Endothelial cell (in vitro differentiated cells): ENCODE results near the gene RAB15. TPM values are rescaled to one million over a fixed set of nuclear protein-coding genes. Genes with fewer than 3 reads are reported as not detected.

Experiments
- DNase-seq: peaks from one replicate; pipeline ENCODE4 v3.0.0; 2021; ENCODE audit warnings: low spot score
- H3K27ac Mint-ChIP-seq: one replicate; pipeline ENCODE4 v1.8.0; 2021; ENCODE audit warnings: mixed read lengths, inconsistent platforms; ENCODE audit not compliant: unreplicated experiment
- H3K27me3 Mint-ChIP-seq: one replicate; pipeline ENCODE4 v1.8.0; 2021; ENCODE audit warnings: mild to moderate bottlenecking, moderate library complexity, mixed read lengths, inconsistent platforms; ENCODE audit not compliant: unreplicated experiment
- H3K36me3 Mint-ChIP-seq: one replicate; pipeline ENCODE4 v1.8.0; 2021; ENCODE audit warnings: mild to moderate bottlenecking, low read depth, mixed read lengths, inconsistent platforms; ENCODE audit not compliant: unreplicated experiment
- H3K4me1 Mint-ChIP-seq: one replicate; pipeline ENCODE4 v1.8.0; 2021; ENCODE audit warnings: mild to moderate bottlenecking, mixed read lengths, inconsistent platforms; ENCODE audit not compliant: unreplicated experiment
- H3K4me3 Mint-ChIP-seq: one replicate; pipeline ENCODE4 v1.8.0; 2021; ENCODE audit warnings: mild to moderate bottlenecking, mixed read lengths, inconsistent platforms; ENCODE audit not compliant: unreplicated experiment
- H3K9me3 Mint-ChIP-seq: one replicate; pipeline ENCODE4 v1.8.0; 2021; ENCODE audit warnings: mixed read lengths, inconsistent platforms; ENCODE audit not compliant: unreplicated experiment
- CTCF ChIP-seq: fragments of 200-600 bp; sonication (generic); IDR thresholded peaks from one replicate; pipeline ENCODE4 v1.5.0; 2021; ENCODE audit warnings: antibody characterized with exemption; ENCODE audit not compliant: unreplicated experiment
- total RNA-seq: library from RNA; stranded (reverse); fragmentation: NEBNext Ultra II Directional; extraction: Animal tissue kit (Norgen Biotek cat#: 25700); gene quantifications from one replicate; pipeline ENCODE4 v1.2.1, GENCODE V29; 2021; ENCODE audit not compliant: unreplicated experiment

Gene RAB15
- total RNA-seq, 1 donor from 2014 or later: 20.9 TPM

DNA sequence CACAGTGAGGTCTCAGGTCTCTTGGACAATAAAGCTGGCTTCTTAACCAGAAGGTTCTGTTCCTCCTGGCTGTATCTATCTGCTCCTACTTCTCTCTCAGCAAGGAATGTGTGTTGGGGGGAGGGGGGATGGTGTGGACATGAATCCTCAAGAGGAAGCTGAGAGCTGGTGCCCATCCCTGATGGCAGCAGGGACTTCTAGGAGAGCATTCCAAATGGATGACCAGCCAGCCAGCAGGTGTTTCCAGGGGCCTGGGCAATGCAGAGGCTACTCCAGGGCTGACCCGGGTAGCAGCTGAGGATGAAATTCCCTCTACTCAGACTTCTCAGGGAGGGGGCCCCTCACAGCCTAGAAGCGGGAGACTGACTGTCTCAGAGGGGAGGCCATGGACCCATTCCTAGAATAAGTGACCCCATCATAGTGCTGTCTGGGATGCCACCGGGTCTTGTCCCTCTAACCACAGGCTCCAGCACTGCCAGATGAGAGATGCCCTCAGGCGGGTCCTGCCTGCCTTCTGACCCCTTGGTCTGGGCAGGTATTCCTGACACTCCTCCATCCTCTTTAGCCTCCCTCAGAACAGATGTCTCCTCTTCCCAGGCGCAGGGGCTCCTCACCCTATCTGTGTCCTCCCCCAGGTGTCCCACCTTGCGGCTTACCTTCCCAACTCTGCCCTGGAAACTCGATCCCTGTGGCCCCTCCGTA, 1.2 kb downstream of the RAB15 start:
- Mint-ChIP-seq H3K4me1 (peaks cover 16% of the 10 kb centered on the region), H3K4me3 (peak overlapping the region; percentile 88), H3K27me3 (peaks cover 14% of the 10 kb centered on the region), H3K36me3 (no peaks in the 10 kb centered on the region), H3K9me3 (no peaks in the 10 kb centered on the region), H3K27ac (no peak overlapping the region)
- DNase-seq: no peak
- TF ChIP-seq CTCF: no peak

DNA sequence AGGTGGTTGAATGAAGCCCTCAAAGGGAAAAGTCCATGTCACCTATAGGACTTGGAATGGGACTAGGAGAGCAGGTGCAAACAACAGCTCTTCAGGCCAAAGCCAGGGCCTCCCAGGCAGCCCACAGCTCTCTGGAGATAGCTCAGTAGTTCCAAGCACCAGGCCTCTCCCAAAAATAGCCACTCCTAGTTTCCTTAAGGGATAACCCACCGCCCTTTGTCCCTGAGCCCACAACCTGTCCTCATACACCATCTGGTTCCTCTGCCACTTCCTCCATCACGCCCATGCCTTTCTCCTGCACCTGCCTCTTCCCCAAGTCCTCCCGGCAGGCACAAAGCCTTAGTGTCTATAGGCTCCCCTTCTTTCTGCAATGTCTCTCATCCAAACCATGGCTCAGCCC, 2.1 kb downstream of the RAB15 start:
- Mint-ChIP-seq H3K27ac (no peak overlapping the region), H3K9me3 (no peaks in the 10 kb centered on the region), H3K4me3 (peak overlapping the region; percentile 65), H3K36me3 (no peaks in the 10 kb centered on the region), H3K27me3 (peaks cover 14% of the 10 kb centered on the region), H3K4me1 (peaks cover 16% of the 10 kb centered on the region)
- no peak for DNase-seq
- no peak for TF ChIP-seq CTCF

DNA sequence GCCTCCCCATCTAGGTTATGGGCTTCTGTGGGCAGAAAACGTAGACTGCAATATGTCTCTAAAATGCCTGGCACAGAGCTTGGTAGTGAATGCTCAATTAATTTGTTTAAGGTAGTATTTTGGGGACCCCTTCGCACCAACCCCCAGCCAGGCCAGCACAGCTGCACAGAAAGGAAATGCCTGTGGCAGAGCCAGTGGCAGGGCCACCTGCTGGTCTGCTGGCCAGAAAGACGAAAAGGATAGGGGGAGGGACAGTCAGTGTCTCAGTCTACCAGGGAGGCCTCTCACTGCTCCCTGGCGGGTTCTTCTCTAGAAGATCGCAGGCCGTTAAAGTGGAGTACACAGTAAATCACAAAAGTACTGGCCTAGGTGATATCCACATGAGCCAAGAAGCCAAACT, 3.5 kb downstream of the RAB15 start:
- Mint-ChIP-seq H3K9me3 (no peaks in the 10 kb centered on the region), H3K27ac (no peak overlapping the region), H3K4me3 (no peak overlapping the region), H3K4me1 (peaks cover 12% of the 10 kb centered on the region), H3K27me3 (peaks cover 13% of the 10 kb centered on the region), H3K36me3 (no peaks in the 10 kb centered on the region)
- no peak for TF ChIP-seq CTCF
- DNase-seq: no peak

DNA sequence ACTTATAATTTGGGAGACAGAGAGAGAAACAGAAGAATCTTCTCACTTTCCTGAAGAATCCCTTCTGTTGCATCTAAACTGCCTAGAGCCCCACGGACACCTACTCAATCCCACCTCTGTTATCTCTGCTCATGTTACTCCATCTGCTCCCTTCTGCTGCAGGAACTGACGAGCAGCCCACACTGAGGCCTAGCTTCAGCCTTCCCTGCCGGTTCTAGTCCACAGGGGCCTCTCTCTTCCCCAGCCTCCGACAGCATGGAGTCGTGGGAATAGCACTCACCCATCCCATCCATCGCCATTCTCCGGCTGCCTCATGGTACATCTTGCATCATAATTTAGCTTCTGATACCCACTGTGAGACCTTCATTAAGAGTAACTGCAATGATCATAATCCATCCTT, 4.0 kb downstream of the RAB15 start:
- Mint-ChIP-seq H3K9me3 (no peaks in the 10 kb centered on the region), H3K27me3 (peaks cover 13% of the 10 kb centered on the region), H3K4me3 (peak overlapping the region; percentile 14), H3K36me3 (no peaks in the 10 kb centered on the region), H3K27ac (no peak overlapping the region), H3K4me1 (peaks cover 12% of the 10 kb centered on the region)
- no peak for DNase-seq
- no peak for TF ChIP-seq CTCF

DNA sequence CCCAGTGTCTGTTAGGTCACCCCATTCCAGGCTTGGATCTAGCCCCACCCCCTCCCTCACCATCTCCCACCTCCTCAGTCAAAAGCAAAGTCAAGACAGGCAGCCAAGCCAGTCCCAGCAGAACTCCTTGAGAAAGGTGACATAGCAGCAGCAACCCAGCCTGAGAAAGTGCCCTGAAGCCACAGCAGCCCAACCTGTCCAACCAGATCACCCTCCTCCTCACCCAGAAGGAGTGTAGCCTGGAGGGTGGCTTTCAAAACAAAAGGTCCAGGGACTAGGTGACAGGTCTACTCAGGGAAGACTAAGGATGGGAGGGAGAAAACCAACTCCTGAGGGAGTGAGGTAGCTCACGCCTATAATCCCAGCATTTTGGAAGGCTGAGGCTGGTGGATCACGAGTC, 5.2 kb downstream of the RAB15 start:
- peaks cover 9% of the 10 kb centered on the region for H3K27me3 Mint-ChIP-seq
- peaks cover 17% of the 10 kb centered on the region for H3K4me1 Mint-ChIP-seq
- no peak overlapping the region for H3K4me3 Mint-ChIP-seq
- no peak overlapping the region for H3K27ac Mint-ChIP-seq
- DNase-seq: no peak
- no peaks in the 10 kb centered on the region for H3K36me3 Mint-ChIP-seq
- TF ChIP-seq CTCF: no peak
- no peaks in the 10 kb centered on the region for H3K9me3 Mint-ChIP-seq
